Measurements from ENCODE around the gene ERC2.
"Not testable (repeated sequence)": the region's sequence is repeated elsewhere in the genome, so short reads cannot be mapped to it uniquely, and the experiment has no call there.

The ERC2 gene

DNA sequence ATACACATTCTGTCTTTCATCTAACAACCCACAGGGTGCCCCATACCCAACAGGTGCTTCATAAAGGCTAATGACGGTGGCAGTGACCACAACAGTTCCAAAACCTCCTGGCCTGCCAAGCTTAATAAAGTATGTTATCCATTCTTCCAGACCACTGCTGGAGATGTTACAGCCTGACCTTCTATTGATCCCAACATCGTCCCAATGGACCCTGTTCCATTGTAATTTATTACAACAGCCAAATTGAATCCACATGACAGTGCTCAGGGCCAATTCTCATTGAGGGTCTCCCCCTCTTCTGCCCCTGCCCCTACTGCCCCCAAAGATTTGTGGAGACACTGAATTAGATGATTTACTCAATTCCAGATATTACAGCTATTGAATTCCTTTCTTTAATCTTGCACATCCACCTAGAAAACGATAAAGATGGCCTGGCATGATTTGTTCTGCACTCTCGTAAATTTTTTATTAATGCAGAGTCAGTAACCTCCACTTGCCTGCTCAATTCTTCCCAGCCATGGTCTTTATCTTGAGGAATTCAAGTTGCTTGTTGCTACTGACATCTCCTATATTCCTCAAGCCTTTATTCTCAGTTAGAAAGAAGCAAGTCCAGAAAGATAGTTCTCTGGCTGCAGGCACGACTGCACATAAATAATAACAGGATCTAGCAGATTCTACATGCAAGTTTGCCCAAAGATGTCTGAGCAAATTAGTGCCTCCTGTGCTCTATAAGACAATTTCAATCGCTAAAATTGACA, 407.6 kb downstream of the ERC2 start:
- no peak for DNase-seq (ENCODE audit: low read depth)

DNA sequence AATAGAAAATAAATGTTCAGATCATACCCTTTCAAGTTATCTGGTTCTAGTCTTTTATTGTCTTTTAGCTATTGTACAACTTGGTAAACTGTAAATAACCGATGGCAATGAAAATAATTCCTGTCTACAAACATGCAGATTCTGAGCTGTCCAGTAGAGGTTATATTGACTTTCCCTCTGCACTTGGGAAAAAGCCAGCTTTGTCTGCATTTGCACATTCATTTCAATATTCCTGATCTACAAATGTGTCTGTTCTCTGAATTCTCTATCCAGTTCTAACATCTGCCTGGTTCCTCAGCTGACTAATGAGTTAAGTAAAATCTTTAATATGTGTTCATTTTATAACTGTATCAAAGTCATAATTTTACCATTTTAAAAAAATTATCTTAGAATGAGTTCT, 408.5 kb downstream of the ERC2 start:
- no peak for DNase-seq (ENCODE audit: low read depth)

- DNase-seq (ENCODE audit: low read depth) = no peak
These were observed 412.3 kb downstream of the ERC2 start for GRCh38 chr3:56055951-56056350.

GRCh38 chr3:56055546-56055945, 412.7 kb downstream of the ERC2 start:
- no peak for DNase-seq (ENCODE audit: low read depth)

DNA sequence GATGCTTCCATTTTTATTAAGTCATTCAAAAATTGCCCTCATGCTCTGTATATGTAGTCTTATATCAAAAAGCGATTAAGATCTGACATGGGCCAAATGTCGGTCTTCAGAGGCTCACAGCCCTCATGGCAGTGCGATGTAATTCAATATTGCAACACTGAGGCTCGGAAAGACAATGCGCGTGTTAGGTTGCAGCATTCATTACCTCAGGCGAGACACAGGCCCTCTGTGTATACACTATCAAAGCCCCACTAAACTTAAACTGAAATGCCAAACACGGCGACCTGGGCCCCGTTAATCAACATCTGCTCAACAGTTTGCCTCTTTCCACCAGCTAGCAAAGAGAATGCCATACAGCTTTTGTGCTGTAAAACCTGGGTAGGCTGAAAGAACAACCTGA, 413.4 kb downstream of the ERC2 start:
- DNase-seq (ENCODE audit: low read depth) = no peak

DNA sequence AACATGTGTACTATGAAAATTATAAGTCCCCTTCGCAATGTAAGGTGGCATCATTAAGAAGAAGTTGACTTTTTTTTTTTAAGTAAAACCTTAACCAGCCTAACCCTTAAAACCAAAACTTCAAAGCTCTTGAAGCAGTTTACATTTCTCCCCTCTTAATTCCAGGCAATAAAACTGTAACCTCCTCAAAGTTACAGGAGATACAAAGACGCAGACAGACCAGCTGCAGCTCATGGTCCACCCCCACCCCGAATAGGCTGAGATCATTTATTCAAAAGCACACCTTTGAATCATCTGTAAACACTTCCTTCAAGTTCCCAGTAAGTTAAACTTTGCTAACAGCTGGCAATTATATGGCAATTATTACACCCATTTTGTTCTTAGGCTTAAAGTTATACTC, 414.5 kb downstream of the ERC2 start:
- no peak for DNase-seq (ENCODE audit: low read depth)

- no peak for DNase-seq (ENCODE audit: low read depth)
These were observed 416.1 kb downstream of the ERC2 start for GRCh38 chr3:56052188-56052587.

DNA sequence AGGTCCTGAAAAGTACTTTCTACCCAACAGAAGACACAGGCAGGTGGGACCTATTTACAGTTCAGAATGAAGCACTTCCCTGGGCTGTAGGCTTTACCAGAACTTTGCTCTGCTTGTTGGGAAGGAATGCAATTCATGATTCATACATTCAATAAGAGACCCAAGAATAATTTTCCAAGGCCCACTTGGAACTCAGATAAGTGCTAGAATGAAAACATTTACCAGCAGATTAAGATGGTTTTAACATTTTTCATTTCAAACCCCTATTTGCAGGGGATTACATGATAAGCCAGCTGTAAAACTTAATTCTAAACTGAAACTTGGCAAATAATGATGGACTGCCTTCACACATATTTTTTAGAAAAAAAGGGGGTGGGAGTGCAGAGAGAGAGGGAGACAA, 417.2 kb downstream of the ERC2 start:
- DNase-seq (ENCODE audit: low read depth) = no peak

GRCh38 chr3:56048946-56049345, 419.3 kb downstream of the ERC2 start:
- DNase-seq (ENCODE audit: low read depth) = no peak

DNA sequence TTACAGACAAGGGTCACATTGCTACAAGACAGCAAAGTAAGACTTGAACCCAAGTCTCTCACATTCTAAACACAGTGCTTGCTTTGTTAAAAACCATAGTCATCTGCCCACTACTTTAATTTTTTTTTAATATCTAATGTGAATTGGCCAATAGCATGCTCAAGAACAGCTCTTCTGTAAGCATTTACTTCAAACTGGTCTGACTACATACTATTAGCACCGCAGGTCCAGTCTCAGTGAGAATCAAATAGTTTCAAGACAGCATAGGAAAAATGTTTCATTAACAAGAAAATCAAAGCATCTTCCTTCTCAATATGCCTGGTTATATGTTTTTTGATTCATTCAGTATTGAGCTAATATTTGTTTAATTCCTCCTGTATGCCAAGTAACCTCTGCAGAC, 419.9 kb downstream of the ERC2 start:
- DNase-seq (ENCODE audit: low read depth) = no peak

DNA sequence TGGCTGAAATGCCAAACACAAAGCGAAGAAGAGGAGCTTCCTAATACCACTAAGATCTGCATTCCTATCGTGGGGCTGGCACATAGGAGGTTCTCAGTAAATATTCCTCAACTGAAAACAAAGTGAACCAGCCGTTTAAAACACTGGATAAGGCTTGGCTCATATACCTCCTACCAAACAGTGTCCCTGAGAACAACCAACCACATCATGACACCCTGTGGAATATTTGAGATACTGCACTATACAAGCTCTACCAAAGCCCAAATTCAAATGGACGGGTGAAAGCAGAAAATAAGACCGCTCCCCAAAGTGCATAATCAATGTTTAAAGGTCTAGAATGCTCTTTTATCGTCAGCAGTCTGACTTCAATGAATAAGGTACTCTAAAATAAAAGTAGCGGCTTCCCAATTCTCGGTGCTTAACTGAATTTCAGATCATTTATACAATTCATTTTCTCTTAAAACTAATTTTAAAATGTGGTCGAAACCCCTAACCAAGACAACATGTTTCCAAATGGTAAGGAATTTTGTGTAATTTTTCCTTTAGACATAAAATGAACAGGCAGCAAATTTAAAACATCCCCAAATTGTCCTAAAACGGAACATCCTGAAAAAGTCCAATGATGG, 425.8 kb downstream of the ERC2 start:
- DNase-seq (ENCODE audit: low read depth) = no peak

GRCh38 chr3:56025326-56025725, 442.9 kb downstream of the ERC2 start:
- no peak for DNase-seq (ENCODE audit: low read depth)

- no peak for DNase-seq (ENCODE audit: low read depth)
These were observed 444.7 kb downstream of the ERC2 start for GRCh38 chr3:56023546-56023945.

- no peak for DNase-seq (ENCODE audit: low read depth)
These were observed 445.6 kb downstream of the ERC2 start for GRCh38 chr3:56022619-56023018.

- DNase-seq (ENCODE audit: low read depth) = no peak
These were observed 448.6 kb downstream of the ERC2 start for GRCh38 chr3:56019490-56020146.

GRCh38 chr3:56015374-56015773, 452.9 kb downstream of the ERC2 start:
- not testable (repeated sequence) for DNase-seq (ENCODE audit: low read depth)

GRCh38 chr3:56012721-56013120, 455.5 kb downstream of the ERC2 start:
- no peak for DNase-seq (ENCODE audit: low read depth)

GRCh38 chr3:56005196-56005805, 463.0 kb downstream of the ERC2 start:
- no peak for DNase-seq (ENCODE audit: low read depth)

DNA sequence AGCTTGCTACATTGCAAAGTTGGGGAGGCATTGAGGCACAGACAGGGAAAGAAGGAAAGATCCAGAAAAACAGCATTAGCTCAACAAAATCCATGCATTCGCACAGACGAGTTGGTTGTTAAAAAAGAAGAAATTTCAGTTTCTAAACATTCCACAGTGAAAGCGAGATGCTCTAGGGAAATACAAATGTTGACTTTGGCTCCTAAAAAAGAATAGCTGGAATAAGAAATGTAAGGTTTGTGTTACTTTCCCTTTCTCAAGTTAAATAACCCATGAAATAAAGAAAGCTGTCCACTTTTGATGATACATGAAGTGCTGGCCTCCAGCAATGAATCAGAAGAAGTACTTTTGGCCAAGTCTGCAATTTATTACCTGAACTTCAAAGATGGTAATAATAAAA, 465.1 kb downstream of the ERC2 start:
- DNase-seq (ENCODE audit: low read depth) = no peak

GRCh38 chr3:56001991-56002390, 466.3 kb downstream of the ERC2 start:
- DNase-seq (ENCODE audit: low read depth) = no peak

DNA sequence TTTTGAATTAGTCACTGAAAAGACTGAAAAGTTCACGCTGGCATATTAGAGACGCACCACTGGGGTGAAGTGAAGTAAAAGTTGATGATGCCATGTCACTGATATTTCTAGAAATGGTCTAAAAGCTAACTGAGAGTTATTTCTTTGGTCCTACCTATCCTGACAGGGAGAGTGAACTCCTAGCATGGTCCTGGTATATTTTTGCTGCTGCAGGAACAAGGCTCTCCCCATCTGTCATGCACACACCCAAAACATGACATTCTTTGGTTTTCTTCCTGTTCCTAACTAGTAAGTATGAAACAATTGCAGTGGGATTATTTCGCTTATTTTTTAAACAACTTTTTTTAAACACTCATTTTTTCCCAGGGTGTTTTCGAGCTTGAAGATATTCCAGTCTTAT, 466.7 kb downstream of the ERC2 start:
- no peak for DNase-seq (ENCODE audit: low read depth)

DNA sequence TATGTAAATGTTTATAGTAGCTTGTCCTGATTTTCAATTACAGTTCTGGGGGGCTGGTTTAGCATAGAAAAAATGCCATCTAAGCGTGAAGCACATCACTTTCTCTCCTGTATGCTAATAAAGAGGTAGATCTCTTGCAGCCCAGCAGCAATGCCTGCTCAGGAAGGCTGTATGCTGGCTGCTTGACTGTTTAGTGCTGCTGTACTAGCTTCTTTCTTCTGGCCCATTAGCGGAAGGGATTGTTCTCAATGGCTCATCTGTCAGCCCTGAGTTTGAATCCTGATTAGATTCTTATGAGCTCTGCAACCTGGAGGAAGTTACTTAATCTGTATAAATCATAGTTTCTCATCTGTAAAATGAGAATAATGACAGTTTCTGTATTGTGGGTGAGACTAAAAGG, 478.9 kb downstream of the ERC2 start:
- no peak for DNase-seq (ENCODE audit: low read depth)

DNA sequence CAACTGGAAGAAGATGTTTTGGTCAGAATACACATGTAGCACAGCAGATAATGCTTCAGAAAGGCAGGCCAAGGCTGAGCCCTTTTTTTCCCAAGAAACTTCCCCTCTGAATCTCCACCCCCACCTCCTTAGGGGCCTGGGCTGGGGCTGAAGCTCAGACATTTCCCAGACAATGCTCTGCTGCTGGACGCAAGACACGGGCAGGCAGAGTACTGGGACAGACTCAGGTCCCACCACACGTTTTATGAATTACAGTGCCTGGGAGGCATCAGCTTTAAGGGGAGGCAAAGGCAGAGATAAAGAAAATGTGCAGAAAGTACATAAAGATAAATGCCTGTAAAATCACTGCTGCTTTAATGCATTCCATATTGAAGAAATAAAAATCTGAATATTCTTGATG, 479.4 kb downstream of the ERC2 start:
- no peak for DNase-seq (ENCODE audit: low read depth)

All from stimulated activated CD8-positive, alpha-beta memory T cell treated with anti-CD3 and anti-CD28 coated beads, Interleukin-4, amount 100 ng/mL, for 24 hours (primary cell).